ENCODE data around the gene ZRANB1. TPM values are rescaled to one million over a fixed set of nuclear protein-coding genes. Genes with fewer than 3 reads are reported as not detected.

Gene ZRANB1
- polyA plus RNA-seq, 1 of the 3 experiments (the other 2 are of a cell fraction): 6.2 TPM

- ChIA-PET CTCF (no interaction called here), POLR2A (no interaction called here)
- Histone ChIP-seq H3K9me2 (no peaks in the 10 kb centered on the region), H4K20me1 (ENCODE audit: insufficient read depth) (peaks cover 10% of the 10 kb centered on the region; the same call in 1 of the 2 replicates), H3K9ac (no peak overlapping the region), H3K4me2 (no peak overlapping the region), H3F3A (replicated peaks; ENCODE audit: insufficient read depth) (peaks cover 8% of the 10 kb centered on the region), H2AFZ (ENCODE audit: low read depth) (no peak overlapping the region), H3K27me3 (ENCODE audit: insufficient read depth) (no peaks in the 10 kb centered on the region), H3K79me2 (ENCODE audit: insufficient read depth) (peaks cover 63% of the 10 kb centered on the region; the same call in 1 of the 2 replicates), H3K9me3 (no peaks in the 10 kb centered on the region), H3K4me1 (ENCODE audit: control insufficient read depth in 1 of 2, insufficient read depth in 2 of 2, low read depth in 1 of 2, low read length in 1 of 2) (no peaks in the 10 kb centered on the region; a peak in 1 of 4 replicates), H3K36me3 (replicated peaks in 1 of 2; ENCODE audit: control insufficient read depth in 1 of 2, insufficient read depth in 2 of 2, low read length in 1 of 2) (peaks cover 17 to 36% of the 10 kb centered on the region in 2 experiments), H3K4me3 (ENCODE audit: low read depth in 2 of 2, low read length in 1 of 2) (no peak overlapping the region), H3K27ac (ENCODE audit: low read depth in 2 of 2, low read length in 1 of 2) (no peak overlapping the region)
- WGBS (ENCODE audit: low lambda C conversion rate): 99% methylated on average over 4 of the region's 5 CpGs
- no peak for DNase-seq
- TF ChIP-seq GATA2 (CRISPR knock-in tag; IDR thresholded peaks at IDR 0.05) (no peak), RFX5 (IDR thresholded peaks at IDR 0.05; ENCODE audit: low read length) (no peak), CTCF (IDR thresholded peaks at IDR 0.05) (no peak), RXRA (IDR thresholded peaks at IDR 0.05; ENCODE audit: borderline replicate concordance, low read depth) (no peak), IRF3 (IDR thresholded peaks at IDR 0.05; ENCODE audit: low read depth, low read length) (no peak), ELF1 (IDR thresholded peaks at IDR 0.05) (no peak), NFIC (IDR thresholded peaks at IDR 0.05; ENCODE audit: borderline replicate concordance) (no peak)
Measured at GRCh38 chr10:124975977-124976514, 34.1 kb downstream of the ZRANB1 start.

- no peak overlapping the region for H3K4me2 ChIP-seq
- no peaks in the 10 kb centered on the region for H3K9me2 ChIP-seq
- no peak overlapping the region for H3K4me3 ChIP-seq (ENCODE audit: low read depth in 2 of 2, low read length in 1 of 2)
- H3K4me1 ChIP-seq (ENCODE audit: control insufficient read depth in 1 of 2, insufficient read depth in 2 of 2, low read depth in 1 of 2, low read length in 1 of 2): no peaks in the 10 kb centered on the region; a peak in 1 of 4 replicates
- peaks cover 64% of the 10 kb centered on the region; the same call in 1 of the 2 replicates for H3K79me2 ChIP-seq (ENCODE audit: insufficient read depth)
- DNase-seq: no peak
- H3K9me3 ChIP-seq: no peaks in the 10 kb centered on the region
- H2AFZ ChIP-seq (ENCODE audit: low read depth): no peak overlapping the region
- WGBS (ENCODE audit: low lambda C conversion rate): 94% methylated on average over 3 of the region's 3 CpGs
- H3K9ac ChIP-seq: no peak overlapping the region
- CTCF ChIA-PET: no interaction called here
- POLR2A ChIA-PET: interaction anchor here (0.6 kb wide), 1 partner anchor 11 kb away, joined by 5 read pairs; no protein-coding TSS in a partner anchor
- peaks cover 12% of the 10 kb centered on the region for H3F3A ChIP-seq (replicated peaks; ENCODE audit: insufficient read depth)
- H3K27ac ChIP-seq (ENCODE audit: low read depth in 2 of 2, low read length in 1 of 2): no peak overlapping the region
- H3K27me3 ChIP-seq (ENCODE audit: insufficient read depth): no peaks in the 10 kb centered on the region
- H4K20me1 ChIP-seq (ENCODE audit: insufficient read depth): peaks cover 10% of the 10 kb centered on the region; the same call in 1 of the 2 replicates
- peaks cover 23 to 34% of the 10 kb centered on the region in 2 experiments for H3K36me3 ChIP-seq (replicated peaks in 1 of 2; ENCODE audit: control insufficient read depth in 1 of 2, insufficient read depth in 2 of 2, low read length in 1 of 2)
- TF ChIP-seq NRF1 (IDR thresholded peaks at IDR 0.05; ENCODE audit: low read depth, low read length) (no peak), REST (IDR thresholded peaks at IDR 0.05; ENCODE audit: low read depth, low read length) (no peak), ZBTB33 (IDR thresholded peaks at IDR 0.05; ENCODE audit: borderline replicate concordance, low read depth) (no peak), YY1 (IDR thresholded peaks at IDR 0.05; ENCODE audit: low read depth) (no peak), SMC3 (IDR thresholded peaks at IDR 0.05; ENCODE audit: low read depth, low read length) (no peak), FOXJ3 (CRISPR knock-in tag; IDR thresholded peaks at IDR 0.05) (no peak), USF2 (IDR thresholded peaks at IDR 0.05; ENCODE audit: borderline replicate concordance, low read depth, low read length) (no peak), SIN3A (IDR thresholded peaks at IDR 0.05; ENCODE audit: borderline replicate concordance, low read depth, low read length) (no peak), NFIC (IDR thresholded peaks at IDR 0.05; ENCODE audit: borderline replicate concordance) (no peak), IRF3 (IDR thresholded peaks at IDR 0.05; ENCODE audit: low read depth, low read length) (no peak)
Measured at GRCh38 chr10:124977161-124977560, 35.2 kb downstream of the ZRANB1 start.

Data from SK-N-SH (cell line).